Measurements from ENCODE around the gene OXTR. TPM values are rescaled to one million over a fixed set of nuclear protein-coding genes. Genes with fewer than 3 reads are reported as not detected.

Gene OXTR
- total and polyA plus RNA-seq, 4 donors, result 1.6 to 5.6 (median 4.1) TPM

DNA sequence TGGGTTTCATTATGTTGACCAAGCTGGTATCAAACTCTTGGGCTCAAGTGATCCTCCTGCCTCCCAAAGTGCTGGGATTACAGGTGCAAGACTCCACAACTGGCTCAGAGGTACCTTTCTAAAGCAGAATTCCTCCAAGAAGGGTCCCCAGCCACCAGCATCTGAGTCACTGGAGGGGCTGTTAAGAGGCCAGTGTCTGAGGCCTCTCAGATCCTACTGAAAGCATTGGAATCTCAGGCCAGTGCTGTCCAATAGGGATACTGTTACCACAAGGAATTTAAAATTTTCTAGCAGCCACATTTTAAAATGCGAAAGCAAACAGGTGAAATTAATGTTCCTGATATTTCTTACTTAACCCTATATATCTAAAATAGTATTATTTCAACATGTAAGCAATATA is 34.5 kb downstream of the OXTR start:
- no peak overlapping the region for H3K4me3 ChIP-seq (ENCODE audit: low read depth, low read length)
- no peak overlapping the region for H3K27ac ChIP-seq (ENCODE audit: low read depth, low read length)
- H3K36me3 ChIP-seq (ENCODE audit: control insufficient read depth, insufficient read depth, low read length), result no peaks in the 10 kb centered on the region
- H3K4me1 ChIP-seq (ENCODE audit: control insufficient read depth, insufficient read depth, low read length), result no peaks in the 10 kb centered on the region
- no CpG with 5 or more reads among the region's 1 CpG for WGBS (ENCODE audit: insufficient coverage)
- DNase-seq (ENCODE audit: low read depth in 4 of 6, low spot score in 6 of 6), result no peak
- no peaks in the 10 kb centered on the region for H3K9me3 ChIP-seq (ENCODE audit: control insufficient read depth, insufficient read depth, low read length)
- peaks cover 2% of the 10 kb centered on the region for H3K27me3 ChIP-seq (ENCODE audit: control insufficient read depth, insufficient read depth, low read length)

DNA sequence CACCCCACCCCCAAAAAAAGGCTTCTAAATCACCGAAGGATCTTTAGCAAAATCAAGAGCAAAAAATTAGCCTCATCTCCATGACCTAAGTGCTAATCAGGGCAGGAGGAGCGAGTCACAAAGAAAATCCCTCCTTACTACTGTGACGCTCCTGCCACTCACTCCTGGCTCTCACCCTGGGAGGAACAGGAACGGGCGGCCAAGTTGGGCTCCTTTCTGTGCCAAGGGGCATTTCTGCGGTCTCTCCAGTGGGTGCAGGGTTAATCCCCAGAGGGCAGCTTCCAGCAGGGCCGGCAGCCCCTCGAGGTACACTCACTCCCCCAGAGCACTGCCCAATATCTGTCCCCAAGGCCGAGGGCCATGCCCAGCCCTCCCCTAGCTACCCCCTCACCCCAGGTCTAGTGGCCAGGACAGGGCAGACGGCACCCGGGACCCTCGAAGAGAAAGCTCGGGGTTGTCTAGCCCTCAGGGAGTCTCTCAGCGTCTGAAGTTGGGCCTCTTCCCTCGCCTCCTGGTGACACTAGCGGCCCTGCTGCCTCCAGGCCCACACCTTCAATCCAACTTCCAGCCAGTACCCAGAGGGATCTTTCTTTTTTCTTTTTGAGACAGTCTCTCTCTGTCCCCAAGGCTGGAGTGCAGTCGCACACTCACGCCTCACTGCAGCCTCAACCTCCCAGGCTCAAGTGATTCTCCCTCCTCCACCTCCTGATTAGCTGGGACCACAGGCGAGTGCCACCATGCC is 35.1 kb downstream of the OXTR start:
- Histone ChIP-seq H3K36me3 (ENCODE audit: control insufficient read depth, insufficient read depth, low read length) (no peaks in the 10 kb centered on the region), H3K9me3 (ENCODE audit: control insufficient read depth, insufficient read depth, low read length) (no peaks in the 10 kb centered on the region), H3K4me1 (ENCODE audit: control insufficient read depth, insufficient read depth, low read length) (no peaks in the 10 kb centered on the region), H3K4me3 (ENCODE audit: low read depth, low read length) (no peak overlapping the region), H3K27me3 (ENCODE audit: control insufficient read depth, insufficient read depth, low read length) (peaks cover 2% of the 10 kb centered on the region), H3K27ac (ENCODE audit: low read depth, low read length) (no peak overlapping the region)
- no peak for DNase-seq (ENCODE audit: low read depth in 4 of 6, low spot score in 6 of 6)
- WGBS (ENCODE audit: insufficient coverage), result 83% methylated on average over 16 of the region's 19 CpGs

DNA sequence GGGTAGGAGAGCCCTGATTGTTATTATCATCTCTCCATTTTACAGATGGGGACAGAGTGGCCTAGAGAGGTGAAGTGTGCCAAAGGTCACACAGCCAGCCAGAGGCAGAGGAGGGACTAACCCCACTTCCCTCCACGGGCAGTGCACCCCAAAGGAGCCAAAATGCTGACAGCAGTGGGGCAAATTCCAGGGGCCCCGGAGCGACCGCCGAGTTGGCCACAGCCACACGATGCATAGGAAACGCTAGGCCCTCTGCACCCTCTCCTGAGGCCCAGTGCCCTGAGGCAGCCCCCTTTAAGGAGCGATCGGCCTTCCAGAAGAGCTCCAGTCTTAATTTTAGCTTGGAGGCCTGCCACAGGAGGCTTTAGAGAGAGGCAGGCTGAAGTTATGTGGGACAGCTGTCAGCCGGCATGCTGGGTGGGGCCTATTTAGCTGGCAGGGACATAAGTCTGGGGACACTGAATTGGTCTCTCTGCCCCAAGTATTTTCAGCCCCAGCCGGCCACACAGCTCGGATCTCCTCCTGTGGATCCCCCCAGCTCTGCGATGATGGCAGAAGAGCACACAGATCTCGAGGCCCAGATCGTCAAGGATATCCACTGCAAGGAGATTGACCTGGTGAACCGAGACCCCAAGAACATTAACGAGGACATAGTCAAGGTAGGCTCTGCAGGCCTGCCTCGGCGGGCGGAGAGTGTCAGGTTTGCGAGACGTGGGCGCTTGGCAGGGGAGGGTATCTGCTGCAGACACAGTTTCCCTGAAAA is 35.9 kb downstream of the OXTR start, which contains the start of gene CAV3:
Gene CAV3 (plus strand): TSS at position 471 of the 763 bp plus-strand sequence. CDS start 75 bp downstream, at position 546.
- Histone ChIP-seq H3K27ac (ENCODE audit: low read depth, low read length) (no peak within 1 kb of the TSS), H3K4me3 (ENCODE audit: low read depth, low read length) (no peak within 1 kb of the TSS), H3K27me3 (ENCODE audit: control insufficient read depth, insufficient read depth, low read length) (peaks cover 2% of the 10 kb centered on the region), H3K9me3 (ENCODE audit: control insufficient read depth, insufficient read depth, low read length) (no peaks in the 10 kb centered on the region), H3K36me3 (ENCODE audit: control insufficient read depth, insufficient read depth, low read length) (no peaks in the 10 kb centered on the region), H3K4me1 (ENCODE audit: control insufficient read depth, insufficient read depth, low read length) (no peaks in the 10 kb centered on the region)
- peak in 1 of 6 donors; percentile 17 for DNase-seq (ENCODE audit: low read depth in 4 of 6, low spot score in 6 of 6)
- WGBS (ENCODE audit: insufficient coverage), result 73% methylated on average over 19 of the region's 23 CpGs

DNA sequence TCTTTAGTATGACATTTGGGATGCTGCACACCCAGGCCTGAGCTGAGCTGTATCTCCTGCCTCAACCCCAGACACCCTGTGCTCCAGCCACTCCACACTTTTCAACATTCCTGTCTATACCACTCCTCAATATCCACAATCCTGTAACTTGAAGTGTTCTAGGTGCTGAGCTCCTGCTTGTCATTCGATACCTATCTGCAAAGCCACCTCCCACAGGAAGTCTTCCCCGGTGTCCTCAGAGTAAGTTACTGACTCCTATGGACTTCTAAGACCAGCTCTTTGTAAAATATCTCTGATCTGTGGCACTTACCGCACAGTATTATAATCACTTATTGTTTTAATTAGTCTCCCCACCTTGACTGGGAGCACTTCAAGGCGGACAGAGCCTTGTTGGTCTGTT is 37.0 kb downstream of the OXTR start:
- Histone ChIP-seq H3K9me3 (ENCODE audit: control insufficient read depth, insufficient read depth, low read length) (no peaks in the 10 kb centered on the region), H3K27ac (ENCODE audit: low read depth, low read length) (no peak overlapping the region), H3K27me3 (ENCODE audit: control insufficient read depth, insufficient read depth, low read length) (peaks cover 2% of the 10 kb centered on the region), H3K4me3 (ENCODE audit: low read depth, low read length) (no peak overlapping the region), H3K4me1 (ENCODE audit: control insufficient read depth, insufficient read depth, low read length) (no peaks in the 10 kb centered on the region), H3K36me3 (ENCODE audit: control insufficient read depth, insufficient read depth, low read length) (no peaks in the 10 kb centered on the region)
- 86% methylated on average over 2 of the region's 4 CpGs for WGBS (ENCODE audit: insufficient coverage)
- DNase-seq (ENCODE audit: low read depth in 4 of 6, low spot score in 6 of 6), result no peak

DNA sequence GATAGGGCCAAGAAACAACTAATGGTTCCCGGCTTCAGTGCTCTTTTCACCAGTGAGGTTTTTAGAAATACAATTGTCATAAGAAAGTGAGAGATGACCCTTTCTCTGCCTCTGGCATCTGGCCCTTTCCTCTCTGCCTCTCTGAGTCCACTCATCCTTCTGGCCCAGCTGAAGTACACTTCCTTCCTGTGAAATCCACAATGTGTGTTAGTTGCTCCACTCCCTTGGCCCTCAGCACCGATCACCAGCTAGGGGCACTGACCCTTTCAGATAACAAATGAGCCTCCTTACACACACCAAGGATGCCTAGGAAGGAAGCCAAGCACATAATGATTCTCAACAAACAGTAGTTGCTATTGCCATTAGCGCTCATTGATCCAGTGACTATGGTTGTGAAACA is 38.8 kb downstream of the OXTR start:
- H3K27ac ChIP-seq (ENCODE audit: low read depth, low read length), result no peak overlapping the region
- no CpG with 5 or more reads among the region's 3 CpGs for WGBS (ENCODE audit: insufficient coverage)
- no peaks in the 10 kb centered on the region for H3K27me3 ChIP-seq (ENCODE audit: control insufficient read depth, insufficient read depth, low read length)
- no peak for DNase-seq (ENCODE audit: low read depth in 4 of 6, low spot score in 6 of 6)
- no peak overlapping the region for H3K4me3 ChIP-seq (ENCODE audit: low read depth, low read length)
- H3K4me1 ChIP-seq (ENCODE audit: control insufficient read depth, insufficient read depth, low read length), result no peaks in the 10 kb centered on the region
- H3K36me3 ChIP-seq (ENCODE audit: control insufficient read depth, insufficient read depth, low read length), result no peaks in the 10 kb centered on the region
- H3K9me3 ChIP-seq (ENCODE audit: control insufficient read depth, insufficient read depth, low read length), result no peaks in the 10 kb centered on the region

DNA sequence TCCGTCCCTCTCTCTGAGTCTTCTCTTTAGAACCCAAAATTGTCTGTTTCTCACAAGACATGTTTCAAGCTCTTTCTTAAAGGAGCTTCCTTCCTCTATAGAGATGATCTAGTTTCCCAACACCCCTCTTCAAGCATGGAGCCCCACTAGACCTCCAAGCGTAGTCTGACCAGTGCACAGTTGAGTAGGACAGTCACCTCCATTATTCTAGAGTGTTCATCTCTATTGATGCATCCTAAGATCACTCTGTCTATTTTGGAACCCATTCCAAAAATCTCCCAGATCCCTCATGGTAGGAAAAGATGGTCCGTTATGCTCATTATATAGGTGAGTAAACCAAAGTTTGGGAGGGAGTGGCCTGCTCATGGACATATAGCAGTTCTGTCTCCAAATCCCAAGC is 39.9 kb downstream of the OXTR start:
- Histone ChIP-seq H3K27ac (ENCODE audit: low read depth, low read length) (no peak overlapping the region), H3K27me3 (ENCODE audit: control insufficient read depth, insufficient read depth, low read length) (no peaks in the 10 kb centered on the region), H3K4me1 (ENCODE audit: control insufficient read depth, insufficient read depth, low read length) (no peaks in the 10 kb centered on the region), H3K36me3 (ENCODE audit: control insufficient read depth, insufficient read depth, low read length) (no peaks in the 10 kb centered on the region), H3K9me3 (ENCODE audit: control insufficient read depth, insufficient read depth, low read length) (no peaks in the 10 kb centered on the region), H3K4me3 (ENCODE audit: low read depth, low read length) (no peak overlapping the region)
- WGBS (ENCODE audit: insufficient coverage), result 100% methylated on average over 1 of the region's 3 CpGs
- DNase-seq (ENCODE audit: low read depth in 4 of 6, low spot score in 6 of 6), result no peak

DNA sequence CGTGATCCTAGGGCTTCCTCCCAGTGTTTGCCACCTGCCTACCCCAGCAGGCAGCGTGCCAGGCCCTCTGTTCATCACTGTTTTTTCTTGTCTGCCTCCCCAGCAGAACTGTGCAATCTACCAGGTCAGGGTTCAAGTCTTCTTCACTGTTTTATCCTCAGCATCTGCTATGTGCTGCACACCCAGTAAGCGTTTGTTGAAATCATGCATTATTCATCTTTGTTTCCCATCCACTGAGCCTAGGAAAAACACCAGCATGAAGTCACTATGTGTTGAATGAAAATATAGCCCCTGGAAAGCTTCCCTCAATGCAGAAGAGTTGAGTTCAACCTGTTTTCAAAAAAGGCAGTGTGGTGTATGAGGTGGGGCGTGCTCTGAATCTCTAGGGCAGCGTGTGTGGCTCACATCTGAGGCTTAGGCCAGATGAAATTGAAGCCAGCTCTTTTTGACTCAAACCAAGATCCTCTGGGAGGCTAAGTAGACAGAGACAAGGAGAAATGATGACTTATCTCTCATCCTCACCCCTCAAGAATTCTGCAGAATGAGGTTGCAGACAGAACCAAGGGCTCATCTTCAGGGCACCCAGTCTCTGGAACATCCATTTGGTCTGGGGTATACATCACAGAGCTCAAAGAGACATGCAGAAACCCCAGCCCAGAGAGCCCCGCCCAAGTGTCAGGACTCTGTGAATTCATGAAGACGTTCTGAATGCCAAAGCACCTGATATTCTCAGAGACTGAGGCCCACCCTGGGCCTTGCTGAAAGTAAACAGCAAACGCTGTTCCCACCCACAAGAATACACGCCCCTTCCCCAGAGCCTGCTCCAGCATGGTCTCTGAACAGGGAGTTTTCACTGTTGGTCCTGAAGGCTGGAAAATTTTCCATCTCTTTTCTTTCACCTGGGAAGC is 41.6 kb downstream of the OXTR start:
- no peaks in the 10 kb centered on the region for H3K27me3 ChIP-seq (ENCODE audit: control insufficient read depth, insufficient read depth, low read length)
- H3K4me3 ChIP-seq (ENCODE audit: low read depth, low read length), result no peak overlapping the region
- H3K9me3 ChIP-seq (ENCODE audit: control insufficient read depth, insufficient read depth, low read length), result no peaks in the 10 kb centered on the region
- DNase-seq (ENCODE audit: low read depth in 4 of 6, low spot score in 6 of 6), result no peak
- H3K36me3 ChIP-seq (ENCODE audit: control insufficient read depth, insufficient read depth, low read length), result no peaks in the 10 kb centered on the region
- WGBS (ENCODE audit: insufficient coverage), result 72% methylated on average over 7 of the region's 9 CpGs
- H3K4me1 ChIP-seq (ENCODE audit: control insufficient read depth, insufficient read depth, low read length), result no peaks in the 10 kb centered on the region
- H3K27ac ChIP-seq (ENCODE audit: low read depth, low read length), result no peak overlapping the region

DNA sequence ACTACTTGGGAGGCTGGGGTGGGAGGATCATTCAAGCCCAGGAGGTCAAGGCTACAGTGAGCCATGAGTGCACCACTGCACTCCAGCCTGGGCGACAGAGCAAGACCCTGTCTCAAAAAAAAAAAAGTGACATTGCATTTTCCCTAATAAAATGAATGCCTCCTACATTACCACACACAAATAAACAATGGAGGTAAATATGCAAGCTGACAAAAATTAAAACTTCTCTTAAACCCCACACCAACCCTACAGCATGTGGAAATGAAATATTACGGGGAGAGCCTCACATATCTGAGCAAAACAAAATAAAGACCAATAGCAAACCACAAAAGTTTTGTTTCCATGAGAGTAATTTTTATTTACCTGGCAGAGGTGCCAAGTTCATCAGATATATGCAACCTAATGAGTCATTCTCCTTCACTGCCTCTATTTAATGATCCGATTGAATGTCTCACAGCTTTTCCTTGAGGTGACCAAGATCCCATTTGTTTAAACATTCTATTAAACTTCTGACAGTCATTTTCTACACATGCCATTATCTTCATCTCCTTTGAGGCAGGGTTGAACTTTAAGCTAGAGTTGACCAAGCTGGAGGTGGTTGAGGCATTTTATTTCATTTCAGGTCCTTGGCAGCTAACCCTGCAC is 45.2 kb downstream of the OXTR start:
- DNase-seq (ENCODE audit: low read depth in 4 of 6, low spot score in 6 of 6), result no peak
- no peak overlapping the region for H3K27ac ChIP-seq (ENCODE audit: low read depth, low read length)
- H3K4me3 ChIP-seq (ENCODE audit: low read depth, low read length), result no peak overlapping the region
- H3K9me3 ChIP-seq (ENCODE audit: control insufficient read depth, insufficient read depth, low read length), result no peaks in the 10 kb centered on the region
- H3K36me3 ChIP-seq (ENCODE audit: control insufficient read depth, insufficient read depth, low read length), result no peaks in the 10 kb centered on the region
- H3K27me3 ChIP-seq (ENCODE audit: control insufficient read depth, insufficient read depth, low read length), result no peaks in the 10 kb centered on the region
- 86% methylated on average over 1 of the region's 3 CpGs for WGBS (ENCODE audit: insufficient coverage)
- no peaks in the 10 kb centered on the region for H3K4me1 ChIP-seq (ENCODE audit: control insufficient read depth, insufficient read depth, low read length)

DNA sequence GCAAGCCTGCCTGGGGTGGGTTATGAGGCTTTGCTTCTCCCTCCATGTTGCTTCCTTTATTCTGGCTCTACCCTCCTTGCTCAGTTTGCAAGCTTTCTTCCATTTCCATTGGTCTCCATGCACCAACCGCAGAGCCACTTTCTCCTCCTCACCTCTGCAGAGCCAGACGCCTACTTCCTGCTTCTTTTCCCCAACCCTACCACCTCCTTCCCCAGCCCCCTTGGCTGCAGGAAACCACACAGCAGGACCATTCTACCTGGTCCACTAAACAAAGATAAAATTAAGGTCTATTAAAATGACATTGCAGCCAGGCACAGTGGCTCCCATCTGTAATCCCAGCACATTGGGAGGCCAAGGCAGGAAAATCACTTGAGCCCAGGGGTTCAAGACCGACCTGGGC is 45.8 kb downstream of the OXTR start:
- H3K9me3 ChIP-seq (ENCODE audit: control insufficient read depth, insufficient read depth, low read length), result no peaks in the 10 kb centered on the region
- no peaks in the 10 kb centered on the region for H3K36me3 ChIP-seq (ENCODE audit: control insufficient read depth, insufficient read depth, low read length)
- no peak overlapping the region for H3K4me3 ChIP-seq (ENCODE audit: low read depth, low read length)
- H3K27ac ChIP-seq (ENCODE audit: low read depth, low read length), result no peak overlapping the region
- no peaks in the 10 kb centered on the region for H3K4me1 ChIP-seq (ENCODE audit: control insufficient read depth, insufficient read depth, low read length)
- DNase-seq (ENCODE audit: low read depth in 4 of 6, low spot score in 6 of 6), result no peak
- no peaks in the 10 kb centered on the region for H3K27me3 ChIP-seq (ENCODE audit: control insufficient read depth, insufficient read depth, low read length)
- 53% methylated on average over 2 of the region's 3 CpGs for WGBS (ENCODE audit: insufficient coverage)

Measured in spinal cord (tissue), 10 donors.